K562 (cell line): ENCODE results near the gene CEBPE. TPM values are rescaled to one million over a fixed set of nuclear protein-coding genes. Genes with fewer than 3 reads are reported as not detected.

Experiments
- ATAC-seq: fragments of 200-7000 bp; cut with Tn5 transposase; 3 replicates; pipeline ENCODE4 v1.9.1; 2020; ENCODE audit warnings: moderate library complexity
- BruUV-seq: library from RNA; stranded (reverse); fragments of 400-500 nt; replicated peaks from 2 replicates; lab custom pipeline; 2021; lab: Mats Ljungman, UMichigan
- CTCF ChIA-PET: fragments of 300-600 bp; formaldehyde crosslinking; extraction: SDS; loops from one replicate; lab custom pipeline; 2021; ENCODE audit warnings: low intra/inter-chr PET ratio; lab: Yijun Ruan, JAX
- POLR2A ChIA-PET: fragments of 300-600, 350-650 bp; sonication (Branson Sonifier 250); formaldehyde crosslinking; extraction: SDS; loops from one replicate; lab custom pipeline; 2021; ENCODE audit warnings: antibody characterized with exemption, inconsistent platforms; lab: Yijun Ruan, JAX
- DNase-seq, 4 experiments: peaks; one replicate each; pipeline versions ENCODE4 v3.0.0 to v3.0.0-alpha.2; 2011 to 2018; ENCODE audit warnings: low spot score in 3 of 4, mixed read lengths in 3 of 4; ENCODE audit errors: extremely low read depth in 1 of 4
- FAIRE-seq: peaks from 2 replicates; lab custom pipeline; 2011; peaks lifted over from hg19 to GRCh38; lab: Jason Lieb, UNC
- H2AFZ ChIP-seq: 2 replicates; pipeline ENCODE4 v1.6.0; 2011; ENCODE audit warnings: low read depth, low read length, control low read depth, inconsistent platforms
- H3K27ac ChIP-seq: fragments of 200-600 bp; 3 replicates; pipeline ENCODE4 v1.8.0; 2011; ENCODE audit warnings: low read depth, mild to moderate bottlenecking, control low read depth, inconsistent platforms, low read length, moderate library complexity, mixed read lengths; ENCODE audit errors: extremely low read depth
- H3K27me3 ChIP-seq, 2 experiments: fragments of 300-600 bp in 1 of 2; 2 replicates in 1 of 2; 3 replicates in 1 of 2; pipeline versions ENCODE4 v1.6.0 to v1.8.0; 2011; ENCODE audit warnings: inconsistent platforms in 2 of 2, low read length in 2 of 2, mild to moderate bottlenecking in 1 of 2, mixed read lengths in 1 of 2, moderate library complexity in 1 of 2; ENCODE audit not compliant: control insufficient read depth in 2 of 2, insufficient read depth in 2 of 2
- H3K36me3 ChIP-seq: fragments of 300-600 bp; 3 replicates; pipeline ENCODE4 v1.8.0; 2011; ENCODE audit warnings: mild to moderate bottlenecking, low read length, inconsistent platforms; ENCODE audit not compliant: control insufficient read depth, insufficient read depth
- H3K4me1 ChIP-seq, 2 experiments: fragments of 200-600 bp in 1 of 2; replicated peaks in 1 of 2; 2 replicates in 1 of 2; 3 replicates in 1 of 2; pipeline versions ENCODE4 v1.5.1 to v1.8.0; 2011; ENCODE audit warnings: inconsistent platforms in 2 of 2, low read length in 2 of 2, mild to moderate bottlenecking in 1 of 2, mixed read lengths in 1 of 2, moderate library complexity in 1 of 2; ENCODE audit not compliant: control insufficient read depth in 2 of 2, insufficient read depth in 2 of 2
- H3K4me2 ChIP-seq: 2 replicates; pipeline ENCODE4 v1.6.1; 2011; ENCODE audit warnings: low read length, control low read depth, inconsistent platforms, mixed read lengths; ENCODE audit not compliant: insufficient read depth
- H3K4me3 ChIP-seq: fragments of 200-600 bp; sonication (generic), shearing (Covaris generic); 2 replicates; pipeline ENCODE4 v1.5.1; 2016; ENCODE audit warnings: control low read depth, inconsistent platforms
- H3K79me2 ChIP-seq: fragments of 200-600 bp; 3 replicates; pipeline ENCODE4 v1.8.0; 2011; ENCODE audit warnings: low read length, inconsistent platforms; ENCODE audit not compliant: control insufficient read depth, insufficient read depth
- H3K9ac ChIP-seq, 2 experiments: 2 replicates each; pipeline versions ENCODE4 v1.6.0 to v1.6.1; 2011; ENCODE audit warnings: low read depth in 2 of 2, low read length in 2 of 2, control low read depth in 1 of 2, inconsistent platforms in 1 of 2, mild to moderate bottlenecking in 1 of 2, mixed read lengths in 1 of 2; ENCODE audit not compliant: insufficient read depth in 1 of 2
- H3K9me1 ChIP-seq: one replicate; pipeline ENCODE4 v1.6.0; 2011; ENCODE audit warnings: inconsistent platforms, mild to moderate bottlenecking, low read length, moderate library complexity; ENCODE audit not compliant: control insufficient read depth, insufficient read depth
- H3K9me3 ChIP-seq: replicated peaks from 2 replicates; pipeline ENCODE4 v1.5.1; 2011; ENCODE audit warnings: low read depth, low read length, inconsistent platforms; ENCODE audit not compliant: control insufficient read depth, insufficient read depth
- H4K20me1 ChIP-seq: replicated peaks from 2 replicates; pipeline ENCODE4 v1.6.1; 2011; ENCODE audit warnings: low read length, inconsistent platforms, mixed read lengths; ENCODE audit not compliant: control insufficient read depth, insufficient read depth
- DACH1 ChIP-seq: fragments of 450-650 bp; IDR thresholded peaks from 2 replicates; pipeline ENCODE4 v1.6.1; 2018; ENCODE audit not compliant: partially characterized antibody
- FOSL1 ChIP-seq: fragments of 200-800 bp; sonication (Bioruptor generic); conservative IDR thresholded peaks from 2 replicates; pipeline ENCODE4 v1.6.1; 2016; ENCODE audit warnings: missing genetic modification characterization, missing compliant biosample characterization
- TBL1XR1 ChIP-seq, 2 experiments: IDR thresholded peaks; 2 replicates each; pipeline ENCODE4 v1.6.1; 2012; ENCODE audit warnings: improper control_type of control experiment in 2 of 2, low read length in 2 of 2, mild to moderate bottlenecking in 1 of 2
- ZFX ChIP-seq: sonication (generic); formaldehyde crosslinking; IDR thresholded peaks from 2 replicates; pipeline ENCODE4 v1.8.0; 2022; ENCODE audit warnings: mild to moderate bottlenecking, missing genetic modification reagents, moderate library complexity
- ZNF644 ChIP-seq: fragments of 200-800 bp; sonication (Bioruptor generic); IDR thresholded peaks from 2 replicates; pipeline ENCODE4 v1.6.1; 2016; ENCODE audit warnings: low read depth, missing genetic modification characterization, missing compliant biosample characterization
- WGBS: fragments of 100-300 bp; shearing (Covaris generic); methylation state at CpG from one replicate; pipeline ENCODE4 v1.1.6; 2016; ENCODE audit warnings: low coverage, mixed read lengths; ENCODE audit not compliant: insufficient coverage; ENCODE audit errors: missing lambda C conversion rate; 5-methylcytosine and 5-hydroxymethylcytosine counted together
- in situ Hi-C: fragments of 300-500 bp; cut with MboI; formaldehyde crosslinking; loops from 4 replicates; pipeline ENCODE4 v1.15.0; 2018; ENCODE audit warnings: inconsistent platforms, mixed read lengths
- intact Hi-C: fragments of 100-400 bp; cut with micrococcal nuclease; formaldehyde crosslinking; loops from 2 replicates; pipeline ENCODE4 v1.14.2; 2022
- polyA plus RNA-seq, 8 experiments: library from polyadenylated mRNA; depleted of rRNA in 4 of 8; stranded (reverse) in 5 of 8; unstranded in 3 of 8; fragments of >200 nt; fragmentation: Nextera tagmentation in 2 of 8; fragmentation: Illumina TruSeq in 1 of 8; extraction: Ambion mirVana in 2 of 8; extraction: Trizol in 1 of 8; gene quantifications; 2 replicates each; pipeline versions ENCODE4 v1.2.1 to v1.2.3, GENCODE V29; 2011 to 2014; ENCODE audit warnings: inconsistent platforms in 1 of 8, missing spikeins in 1 of 8
- total RNA-seq, 7 experiments: library from RNA; depleted of rRNA in 6 of 7; stranded (reverse); fragments of >200 nt in 6 of 7; fragmentation: Illumina TruSeq in 2 of 7; extraction: Trizol in 2 of 7; gene quantifications; 2 replicates each; pipeline versions ENCODE4 v1.2.1 to v1.2.3, GENCODE V29; 2011 to 2021; ENCODE audit warnings: low replicate concordance in 1 of 7
- TF ChIP-seq, protein P1 (sequence below): fragments of 250-450 bp; sonication (Bioruptor Pico); IDR thresholded peaks from 2 replicates; pipeline ENCODE4 v1.8.0; 2021; ENCODE audit warnings: moderate library complexity, mild to moderate bottlenecking, inconsistent platforms
- TF ChIP-seq, protein P2 (sequence below), 2 experiments: fragments of 450-650 bp; conservative IDR thresholded peaks; 2 replicates each; pipeline ENCODE4 v1.6.1; 2017; ENCODE audit warnings: mild to moderate bottlenecking in 2 of 2, moderate library complexity in 2 of 2

The CEBPE gene
- total and polyA plus RNA-seq, 9 of the 15 experiments (the other 6 are each of a cell fraction or from before 2014, with no cell fraction given) = 0.09 to 0.15 (median 0.13) TPM; not detected in 6

DNA sequence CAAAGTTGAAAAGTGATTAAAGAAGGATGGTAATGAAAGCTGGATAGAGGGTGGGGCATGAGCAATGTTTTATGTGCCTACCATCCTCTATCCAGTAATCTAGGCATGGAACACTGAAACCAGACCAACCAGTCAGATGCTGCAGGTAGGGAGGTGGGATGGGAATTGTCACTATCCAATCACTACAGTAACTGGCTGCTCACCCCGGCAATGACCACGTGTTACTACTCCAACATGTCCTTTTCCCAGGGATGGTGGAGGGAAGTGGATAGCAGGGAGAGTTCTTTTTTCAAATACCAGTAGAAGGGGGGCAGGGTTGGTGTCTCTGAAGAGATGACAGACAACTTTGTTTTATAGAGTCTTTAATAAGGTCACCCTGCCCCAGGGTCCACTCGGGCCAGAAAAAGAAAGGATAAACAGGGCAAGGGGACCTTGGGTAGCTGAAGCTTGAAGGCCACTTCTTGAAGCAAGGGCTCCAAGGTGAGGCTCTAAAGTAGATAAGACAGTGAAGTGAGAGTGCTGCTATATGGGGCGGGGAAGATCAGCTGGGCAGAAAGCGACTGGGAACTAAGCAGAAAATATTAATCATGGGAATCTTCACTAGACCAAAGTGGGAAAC, 47.0 kb downstream of the CEBPE start:
- peak overlapping the region; percentile 90 for H3K4me2 ChIP-seq
- TF ChIP-seq TBL1XR1 (IDR thresholded peaks at IDR 0.05; ENCODE audit: low read length in 2 of 2) (no peak), ZFX (CRISPR knock-in tag) (peak; percentile 28; the same call in 1 of the 2 replicates), FOSL1 (tag) (0 out of 2 replicates have a peak, but pooled peaks have one; percentile 12), ZNF644 (tag) (0 out of 2 replicates have a peak, but pooled peaks have one; percentile 25), DACH1 (peak; percentile 60)
- TF ChIP-seq, protein P1, sequence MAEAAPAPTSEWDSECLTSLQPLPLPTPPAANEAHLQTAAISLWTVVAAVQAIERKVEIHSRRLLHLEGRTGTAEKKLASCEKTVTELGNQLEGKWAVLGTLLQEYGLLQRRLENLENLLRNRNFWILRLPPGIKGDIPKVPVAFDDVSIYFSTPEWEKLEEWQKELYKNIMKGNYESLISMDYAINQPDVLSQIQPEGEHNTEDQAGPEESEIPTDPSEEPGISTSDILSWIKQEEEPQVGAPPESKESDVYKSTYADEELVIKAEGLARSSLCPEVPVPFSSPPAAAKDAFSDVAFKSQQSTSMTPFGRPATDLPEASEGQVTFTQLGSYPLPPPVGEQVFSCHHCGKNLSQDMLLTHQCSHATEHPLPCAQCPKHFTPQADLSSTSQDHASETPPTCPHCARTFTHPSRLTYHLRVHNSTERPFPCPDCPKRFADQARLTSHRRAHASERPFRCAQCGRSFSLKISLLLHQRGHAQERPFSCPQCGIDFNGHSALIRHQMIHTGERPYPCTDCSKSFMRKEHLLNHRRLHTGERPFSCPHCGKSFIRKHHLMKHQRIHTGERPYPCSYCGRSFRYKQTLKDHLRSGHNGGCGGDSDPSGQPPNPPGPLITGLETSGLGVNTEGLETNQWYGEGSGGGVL = no peak
- TF ChIP-seq, protein P2, sequence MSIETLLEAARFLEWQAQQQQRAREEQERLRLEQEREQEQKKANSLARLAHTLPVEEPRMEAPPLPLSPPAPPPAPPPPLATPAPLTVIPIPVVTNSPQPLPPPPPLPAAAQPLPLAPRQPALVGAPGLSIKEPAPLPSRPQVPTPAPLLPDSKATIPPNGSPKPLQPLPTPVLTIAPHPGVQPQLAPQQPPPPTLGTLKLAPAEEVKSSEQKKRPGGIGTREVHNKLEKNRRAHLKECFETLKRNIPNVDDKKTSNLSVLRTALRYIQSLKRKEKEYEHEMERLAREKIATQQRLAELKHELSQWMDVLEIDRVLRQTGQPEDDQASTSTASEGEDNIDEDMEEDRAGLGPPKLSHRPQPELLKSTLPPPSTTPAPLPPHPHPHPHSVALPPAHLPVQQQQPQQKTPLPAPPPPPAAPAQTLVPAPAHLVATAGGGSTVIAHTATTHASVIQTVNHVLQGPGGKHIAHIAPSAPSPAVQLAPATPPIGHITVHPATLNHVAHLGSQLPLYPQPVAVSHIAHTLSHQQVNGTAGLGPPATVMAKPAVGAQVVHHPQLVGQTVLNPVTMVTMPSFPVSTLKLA (conservative IDR thresholded peaks at IDR 0.05) = peak; percentile 13 to 26; a peak in 1 of 4 replicates
- no peaks in the 10 kb centered on the region for H3K27me3 ChIP-seq
- peaks cover 14% of the 10 kb centered on the region; the same call in 1 of the 2 replicates for H4K20me1 ChIP-seq
- 23% methylated on average over 5 of the region's 5 CpGs for WGBS
- H2AFZ ChIP-seq = no peak overlapping the region
- ChIA-PET POLR2A (interaction anchor here (0.6 to 4.6 kb wide), 15 partner anchors 8 to 193 kb away, joined by 3 to 25 read pairs (median 4); partner anchors contain the start of genes ACIN1, C14orf119 and CDH24), CTCF (interaction anchor here (7.2 kb wide), 1 partner anchor 39 kb away, joined by 109 read pairs; no protein-coding TSS in a partner anchor)
- H3K9me3 ChIP-seq = no peaks in the 10 kb centered on the region
- in situ Hi-C loops = no loop called here
- H3K79me2 ChIP-seq = peaks cover 53% of the 10 kb centered on the region
- no peak for ATAC-seq
- FAIRE-seq = no peak
- peak overlapping the region; percentile 68 for H3K4me3 ChIP-seq
- no TSS peak for BruUV-seq
- peak overlapping the region; percentile 89 for H3K27ac ChIP-seq
- peaks cover 20 to 26% of the 10 kb centered on the region in 2 experiments for H3K4me1 ChIP-seq
- no peak for DNase-seq
- intact Hi-C loops = no loop called here
- H3K36me3 ChIP-seq = peaks cover 77% of the 10 kb centered on the region
- peak overlapping the region; percentile 30 to 91; a peak in 3 of 4 replicates for H3K9ac ChIP-seq
- H3K9me1 ChIP-seq = no peaks in the 10 kb centered on the region
